ENCODE measurements around the gene OR51B2.
"Not testable (repeated sequence)": the region's sequence is repeated elsewhere in the genome, so short reads cannot be mapped to it uniquely, and the experiment has no call there.

OR51B2 gene

GRCh38 chr11:5303626-5304025 is 20.5 kb downstream of the OR51B2 start:
- Histone ChIP-seq H3K9me3 (ENCODE audit: severe bottlenecking) (no peaks in the 10 kb centered on the region), H3K4me3 (ENCODE audit: low read depth, low read length) (no peak overlapping the region), H3K27me3 (ENCODE audit: insufficient read depth, low read depth, severe bottlenecking) (peaks cover 80% of the 10 kb centered on the region), H3K27ac (no peak overlapping the region), H3K36me3 (no peaks in the 10 kb centered on the region)
- no peak for DNase-seq
- no peak for TF ChIP-seq CTCF (IDR thresholded peaks at IDR 0.05; ENCODE audit: low read depth, low read length)

GRCh38 chr11:5301846-5302245 is 22.3 kb downstream of the OR51B2 start, which contains the start of gene OR51B4:
OR51B4 (minus strand) TSS chr11:5301946; CDS start chr11:5301946, 0 bp downstream.
- Histone ChIP-seq H3K4me3 (ENCODE audit: low read depth, low read length) (no peak within 1 kb of the TSS), H3K36me3 (no peaks in the 10 kb centered on the region), H3K9me3 (ENCODE audit: severe bottlenecking) (no peaks in the 10 kb centered on the region), H3K27ac (no peak within 1 kb of the TSS), H3K27me3 (ENCODE audit: insufficient read depth, low read depth, severe bottlenecking) (peaks cover 79% of the 10 kb centered on the region)
- no peak for TF ChIP-seq CTCF (IDR thresholded peaks at IDR 0.05; ENCODE audit: low read depth, low read length)
- no peak for DNase-seq

- Histone ChIP-seq H3K27me3 (ENCODE audit: insufficient read depth, low read depth, severe bottlenecking) (peaks cover 76% of the 10 kb centered on the region), H3K9me3 (ENCODE audit: severe bottlenecking) (no peaks in the 10 kb centered on the region), H3K27ac (no peak overlapping the region), H3K36me3 (no peaks in the 10 kb centered on the region), H3K4me3 (ENCODE audit: low read depth, low read length) (no peak overlapping the region)
- no peak for DNase-seq
- TF ChIP-seq CTCF (IDR thresholded peaks at IDR 0.05; ENCODE audit: low read depth, low read length) = no peak
Measured at GRCh38 chr11:5300251-5300650, 23.8 kb downstream of the OR51B2 start.

GRCh38 chr11:5298451-5298850 is 25.6 kb downstream of the OR51B2 start:
- Histone ChIP-seq H3K27me3 (ENCODE audit: insufficient read depth, low read depth, severe bottlenecking) (peaks cover 70% of the 10 kb centered on the region), H3K9me3 (ENCODE audit: severe bottlenecking) (no peaks in the 10 kb centered on the region), H3K27ac (no peak overlapping the region), H3K4me3 (ENCODE audit: low read depth, low read length) (no peak overlapping the region), H3K36me3 (no peaks in the 10 kb centered on the region)
- no peak for TF ChIP-seq CTCF (IDR thresholded peaks at IDR 0.05; ENCODE audit: low read depth, low read length)
- DNase-seq = no peak

- H3K27ac ChIP-seq = no peak overlapping the region
Measured at GRCh38 chr11:5297721-5298323, 26.3 kb downstream of the OR51B2 start.

GRCh38 chr11:5294342-5294995 is 29.6 kb downstream of the OR51B2 start:
- not testable (repeated sequence) for H3K9me3 ChIP-seq (ENCODE audit: severe bottlenecking); DNase-seq; H3K36me3 ChIP-seq; H3K27ac ChIP-seq; H3K4me3 ChIP-seq (ENCODE audit: low read depth, low read length)
- H3K27me3 ChIP-seq (ENCODE audit: insufficient read depth, low read depth, severe bottlenecking) = peaks cover 64% of the 10 kb centered on the region

More at GRCh38 chr11:5297721-5298323, 26.3 kb downstream of the OR51B2 start:
- H3K27me3 ChIP-seq (ENCODE audit: insufficient read depth, low read depth, severe bottlenecking) = peaks cover 69% of the 10 kb centered on the region
- TF ChIP-seq CTCF (IDR thresholded peaks at IDR 0.05; ENCODE audit: low read depth, low read length) = no peak
- H3K9me3 ChIP-seq (ENCODE audit: severe bottlenecking) = no peaks in the 10 kb centered on the region
- H3K4me3 ChIP-seq (ENCODE audit: low read depth, low read length) = no peak overlapping the region
- H3K36me3 ChIP-seq = no peaks in the 10 kb centered on the region
- no peak for DNase-seq

All from WERI-Rb-1 (cell line).